ENCODE data around the gene KIAA0232.

KIAA0232 gene

GRCh38 chr4:6824071-6824470, 41.5 kb downstream of the KIAA0232 start (continued):
- TF ChIP-seq CSRNP3 (CRISPR knock-in tag; IDR thresholded peaks at IDR 0.05): no peak
- no peak for TF ChIP-seq PATZ1 (CRISPR knock-in tag; IDR thresholded peaks at IDR 0.05; ENCODE audit: borderline replicate concordance)
- TF ChIP-seq ZNF565 (CRISPR knock-in tag; conservative IDR thresholded peaks at IDR 0.05; ENCODE audit: low read depth): no peak

DNA sequence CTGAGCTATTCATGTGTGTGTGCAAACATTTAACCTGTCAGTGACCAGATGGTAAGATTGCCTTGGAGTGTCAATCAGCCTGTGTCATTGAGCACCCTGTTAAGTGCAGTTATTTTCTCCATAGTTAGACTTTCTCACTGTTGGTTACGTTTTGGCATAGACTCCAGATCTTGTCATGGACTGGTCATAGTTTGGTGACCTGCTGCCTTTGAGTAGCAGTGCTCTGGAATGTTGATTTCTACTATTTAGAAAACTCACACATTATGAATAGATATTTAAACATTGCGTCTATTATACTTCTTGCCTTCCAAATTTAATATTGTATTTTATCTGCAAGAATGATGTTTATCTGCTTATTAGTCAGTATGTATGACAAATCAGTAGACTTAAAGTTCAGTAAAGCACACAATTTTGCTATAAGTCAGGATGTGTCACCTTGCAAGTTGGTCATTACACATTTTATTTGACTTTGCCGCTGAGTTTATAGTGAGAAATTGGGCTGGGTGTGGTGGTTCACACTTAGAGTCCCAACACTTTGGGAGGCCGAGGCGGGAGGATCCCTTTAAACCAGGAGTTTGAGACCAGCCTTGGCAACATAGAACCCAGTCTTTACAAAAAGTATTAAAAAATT, 42.4 kb downstream of the KIAA0232 start:
- no peak for ATAC-seq
- no peak for TF ChIP-seq ZC3H10 (CRISPR knock-in tag; IDR thresholded peaks at IDR 0.05)
- TF ChIP-seq CSRNP3 (CRISPR knock-in tag; IDR thresholded peaks at IDR 0.05): no peak

GRCh38 chr4:6825403-6825802, 42.9 kb downstream of the KIAA0232 start:
- TF ChIP-seq BACH2 (CRISPR knock-in tag; IDR thresholded peaks at IDR 0.05; ENCODE audit: borderline replicate concordance): no peak
- TF ChIP-seq CSDC2 (CRISPR knock-in tag; IDR thresholded peaks at IDR 0.05): no peak
- no peak for TF ChIP-seq PATZ1 (CRISPR knock-in tag; IDR thresholded peaks at IDR 0.05; ENCODE audit: borderline replicate concordance)
- TF ChIP-seq ZNF70 (CRISPR knock-in tag; IDR thresholded peaks at IDR 0.05): no peak
- TF ChIP-seq ZFP3 (CRISPR knock-in tag; IDR thresholded peaks at IDR 0.05): no peak
- no peak for TF ChIP-seq OSR1 (CRISPR knock-in tag; IDR thresholded peaks at IDR 0.05)
- TF ChIP-seq TOX (CRISPR knock-in tag; IDR thresholded peaks at IDR 0.05; ENCODE audit: borderline replicate concordance): no peak
- no peak for TF ChIP-seq ZNF8 (CRISPR knock-in tag; IDR thresholded peaks at IDR 0.05)
- TF ChIP-seq ISL1 (CRISPR knock-in tag; IDR thresholded peaks at IDR 0.05): no peak
- no peak for TF ChIP-seq GLIS3 (CRISPR knock-in tag; IDR thresholded peaks at IDR 0.05)
- TF ChIP-seq ESRRG (CRISPR knock-in tag; IDR thresholded peaks at IDR 0.05): no peak
- no peak for TF ChIP-seq PPARA (CRISPR knock-in tag; IDR thresholded peaks at IDR 0.05; ENCODE audit: borderline replicate concordance)
- TF ChIP-seq RARB (CRISPR knock-in tag; IDR thresholded peaks at IDR 0.05): no peak
- TF ChIP-seq, protein P1, sequence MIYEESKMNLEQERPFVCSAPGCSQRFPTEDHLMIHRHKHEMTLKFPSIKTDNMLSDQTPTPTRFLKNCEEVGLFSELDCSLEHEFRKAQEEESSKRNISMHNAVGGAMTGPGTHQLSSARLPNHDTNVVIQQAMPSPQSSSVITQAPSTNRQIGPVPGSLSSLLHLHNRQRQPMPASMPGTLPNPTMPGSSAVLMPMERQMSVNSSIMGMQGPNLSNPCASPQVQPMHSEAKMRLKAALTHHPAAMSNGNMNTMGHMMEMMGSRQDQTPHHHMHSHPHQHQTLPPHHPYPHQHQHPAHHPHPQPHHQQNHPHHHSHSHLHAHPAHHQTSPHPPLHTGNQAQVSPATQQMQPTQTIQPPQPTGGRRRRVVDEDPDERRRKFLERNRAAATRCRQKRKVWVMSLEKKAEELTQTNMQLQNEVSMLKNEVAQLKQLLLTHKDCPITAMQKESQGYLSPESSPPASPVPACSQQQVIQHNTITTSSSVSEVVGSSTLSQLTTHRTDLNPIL (CRISPR knock-in tag; IDR thresholded peaks at IDR 0.05; ENCODE audit: low read depth): no peak
- no peak for TF ChIP-seq ZFP30 (CRISPR knock-in tag; IDR thresholded peaks at IDR 0.05)

GRCh38 chr4:6826781-6827508, 44.4 kb downstream of the KIAA0232 start:
- no peak for ATAC-seq
- no peak for TF ChIP-seq CSDC2 (CRISPR knock-in tag; IDR thresholded peaks at IDR 0.05)
- no peak for TF ChIP-seq PATZ1 (CRISPR knock-in tag; IDR thresholded peaks at IDR 0.05; ENCODE audit: borderline replicate concordance)
- no peak for TF ChIP-seq ESRRG (CRISPR knock-in tag; IDR thresholded peaks at IDR 0.05)
- TF ChIP-seq ARNTL (CRISPR knock-in tag; IDR thresholded peaks at IDR 0.05; ENCODE audit: borderline replicate concordance, low read depth): no peak
- no peak for TF ChIP-seq ZNF8 (CRISPR knock-in tag; IDR thresholded peaks at IDR 0.05)
- no peak for TF ChIP-seq CSRNP3 (CRISPR knock-in tag; IDR thresholded peaks at IDR 0.05)
- no peak for TF ChIP-seq RARB (CRISPR knock-in tag; IDR thresholded peaks at IDR 0.05)
- TF ChIP-seq ZNF70 (CRISPR knock-in tag; IDR thresholded peaks at IDR 0.05): no peak
- TF ChIP-seq ZC3H10 (CRISPR knock-in tag; IDR thresholded peaks at IDR 0.05): no peak
- TF ChIP-seq TCF4 (CRISPR knock-in tag; IDR thresholded peaks at IDR 0.05; ENCODE audit: borderline replicate concordance): no peak; the same call in 1 of the 2 replicates
- TF ChIP-seq BACH2 (CRISPR knock-in tag; IDR thresholded peaks at IDR 0.05; ENCODE audit: borderline replicate concordance): no peak
- no peak for TF ChIP-seq GLIS3 (CRISPR knock-in tag; IDR thresholded peaks at IDR 0.05)
- TF ChIP-seq SNAI2 (CRISPR knock-in tag; IDR thresholded peaks at IDR 0.05): no peak

More at GRCh38 chr4:6825403-6825802, 42.9 kb downstream of the KIAA0232 start:
- no peak for ATAC-seq

Measured in SK-N-SH treated with all-trans-retinoic acid at 6 μM for 48 hours (cell line).